ENCODE data around the gene ZNF853. TPM values are rescaled to one million over a fixed set of nuclear protein-coding genes. Genes with fewer than 3 reads are reported as not detected.

Gene ZNF853
- total and polyA plus RNA-seq, 2 donors (not counting 3 experiments of a cell fraction or from before 2014, with no cell fraction given): 0.47 to 0.58 TPM

- Histone ChIP-seq H3K9ac (replicated peaks; ENCODE audit: extremely low read depth, insufficient read depth, low read length) (no peak overlapping the region), H2AFZ (ENCODE audit: low read depth, low read length) (no peak overlapping the region), H3K4me2 (ENCODE audit: insufficient read depth, low read length) (no peak overlapping the region), H3K36me3 (ENCODE audit: control insufficient read depth in 2 of 2, extremely low read depth in 1 of 2, insufficient read depth in 2 of 2, low read length in 2 of 2) (peaks cover 10 to 46% of the 10 kb centered on the region in 2 experiments), H3K27ac (ENCODE audit: insufficient read depth, low read depth, low read length) (no peak overlapping the region), H3K4me3 (replicated peaks in 1 of 3; ENCODE audit: insufficient read depth in 1 of 3, low read depth in 1 of 3, low read length in 3 of 3) (no peak overlapping the region), H3K4me1 (ENCODE audit: control insufficient read depth, extremely low read depth, insufficient read depth, low read length) (peaks cover 3% of the 10 kb centered on the region), H4K20me1 (replicated peaks; ENCODE audit: control insufficient read depth, extremely low read depth, insufficient read depth, low read length) (no peaks in the 10 kb centered on the region), H3K9me3 (replicated peaks; ENCODE audit: control insufficient read depth, insufficient read depth, low read length) (no peaks in the 10 kb centered on the region), H3K9me1 (replicated peaks; ENCODE audit: control insufficient read depth, extremely low read depth, insufficient read depth, low read length) (no peaks in the 10 kb centered on the region), H3K27me3 (ENCODE audit: control insufficient read depth in 2 of 2, insufficient read depth in 2 of 2, low read length in 2 of 2) (no peaks in the 10 kb centered on the region), H3K79me2 (ENCODE audit: control insufficient read depth, insufficient read depth, low read length) (peaks cover 6% of the 10 kb centered on the region)
- DNase-seq (ENCODE audit: low read depth, low spot score) (no peak), FAIRE-seq (no peak)
- TF ChIP-seq MYC (IDR thresholded peaks at IDR 0.05; ENCODE audit: low read depth, low read length) (no peak), EZH2 (IDR thresholded peaks at IDR 0.05; ENCODE audit: borderline replicate concordance, low read depth, low read length, severe bottlenecking) (no peak), POLR2AphosphoS5 (IDR thresholded peaks at IDR 0.05; ENCODE audit: insufficient read depth, low read depth, low read length) (no peak)
- TF ChIP-seq, protein P1, sequence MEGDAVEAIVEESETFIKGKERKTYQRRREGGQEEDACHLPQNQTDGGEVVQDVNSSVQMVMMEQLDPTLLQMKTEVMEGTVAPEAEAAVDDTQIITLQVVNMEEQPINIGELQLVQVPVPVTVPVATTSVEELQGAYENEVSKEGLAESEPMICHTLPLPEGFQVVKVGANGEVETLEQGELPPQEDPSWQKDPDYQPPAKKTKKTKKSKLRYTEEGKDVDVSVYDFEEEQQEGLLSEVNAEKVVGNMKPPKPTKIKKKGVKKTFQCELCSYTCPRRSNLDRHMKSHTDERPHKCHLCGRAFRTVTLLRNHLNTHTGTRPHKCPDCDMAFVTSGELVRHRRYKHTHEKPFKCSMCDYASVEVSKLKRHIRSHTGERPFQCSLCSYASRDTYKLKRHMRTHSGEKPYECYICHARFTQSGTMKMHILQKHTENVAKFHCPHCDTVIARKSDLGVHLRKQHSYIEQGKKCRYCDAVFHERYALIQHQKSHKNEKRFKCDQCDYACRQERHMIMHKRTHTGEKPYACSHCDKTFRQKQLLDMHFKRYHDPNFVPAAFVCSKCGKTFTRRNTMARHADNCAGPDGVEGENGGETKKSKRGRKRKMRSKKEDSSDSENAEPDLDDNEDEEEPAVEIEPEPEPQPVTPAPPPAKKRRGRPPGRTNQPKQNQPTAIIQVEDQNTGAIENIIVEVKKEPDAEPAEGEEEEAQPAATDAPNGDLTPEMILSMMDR (IDR thresholded peaks at IDR 0.05; ENCODE audit: extremely low read depth in 1 of 2, insufficient read depth in 1 of 2, low read depth in 1 of 2, low read length in 2 of 2): no peak
- TF ChIP-seq, protein P2, sequence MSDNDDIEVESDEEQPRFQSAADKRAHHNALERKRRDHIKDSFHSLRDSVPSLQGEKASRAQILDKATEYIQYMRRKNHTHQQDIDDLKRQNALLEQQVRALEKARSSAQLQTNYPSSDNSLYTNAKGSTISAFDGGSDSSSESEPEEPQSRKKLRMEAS (IDR thresholded peaks at IDR 0.05; ENCODE audit: insufficient read depth, insufficient read length): no peak
- no TSS peak for BruUV-seq (replicated peaks)
- ChIA-PET POLR2A (no interaction called here), CTCF (no interaction called here)
- intact Hi-C loops (cut with micrococcal nuclease): no loop called here
- dilution Hi-C loops (cut with MboI; ENCODE audit: extremely low pct_ligation_motif_present, low sequenced_read_pairs): no loop called here
Observed at GRCh38 chr7:6643915-6644625, 28.7 kb downstream of the ZNF853 start.
